CD4-positive, alpha-beta memory T cell (primary cell): ENCODE results near the gene ETV6. TPM values are rescaled to one million over a fixed set of nuclear protein-coding genes. Genes with fewer than 3 reads are reported as not detected.

Experiments used
- CTCF ChIA-PET: fragments of 350-600 bp; sonication (Branson Sonifier 250); formaldehyde crosslinking; loops from one replicate; lab custom pipeline; 2021; ENCODE audit warnings: inconsistent platforms; ENCODE audit not compliant: partially characterized antibody; lab: Charles Lee
- POLR2A ChIA-PET: fragments of 350-600 bp; sonication (Branson Sonifier 250); formaldehyde crosslinking; loops from one replicate; lab custom pipeline; 2021; ENCODE audit not compliant: partially characterized antibody; lab: Charles Lee
- DNase-seq, 5 donors: peaks; one replicate each; pipeline versions ENCODE4 v3.0.0 to v3.0.0-alpha.2; 2020 to 2022; ENCODE audit warnings: mixed read lengths in 1 of 5
- H3K27ac ChIP-seq: one replicate; pipeline ENCODE4 v1.7.0; 2013; ENCODE audit warnings: low read depth, low read length
- H3K27me3 ChIP-seq: 2 replicates; pipeline ENCODE4 v1.7.0; 2013; ENCODE audit warnings: mild to moderate bottlenecking, low read length, moderate library complexity; ENCODE audit not compliant: insufficient read depth
- H3K36me3 ChIP-seq: 2 replicates; pipeline ENCODE4 v1.7.0; 2013; ENCODE audit warnings: mild to moderate bottlenecking, low read length, moderate library complexity; ENCODE audit not compliant: insufficient read depth
- H3K4me1 ChIP-seq: 2 replicates; pipeline ENCODE4 v1.7.0; 2013; ENCODE audit warnings: mild to moderate bottlenecking, low read length, moderate library complexity; ENCODE audit not compliant: insufficient read depth
- H3K4me3 ChIP-seq, 2 donors: one replicate each; pipeline ENCODE4 v1.7.0; 2013; ENCODE audit warnings: low read length in 2 of 2, mild to moderate bottlenecking in 1 of 2
- H3K9me3 ChIP-seq, 2 donors: one replicate each; pipeline ENCODE4 v1.7.0; 2013; ENCODE audit warnings: low read length in 2 of 2, control low read depth in 1 of 2; ENCODE audit not compliant: control insufficient read depth in 1 of 2
- H3K27ac Mint-ChIP-seq, 7 donors: one replicate each; pipeline ENCODE4 v1.8.0; 2020 to 2021; ENCODE audit warnings: mixed read lengths in 7 of 7, mild to moderate bottlenecking in 6 of 7, inconsistent platforms in 3 of 7, moderate library complexity in 3 of 7
- H3K27me3 Mint-ChIP-seq, 2 donors: one replicate each; pipeline ENCODE4 v1.8.0; 2020 to 2021; ENCODE audit warnings: mixed read lengths in 2 of 2
- H3K36me3 Mint-ChIP-seq, 2 donors: one replicate each; pipeline ENCODE4 v1.8.0; 2020 to 2021; ENCODE audit warnings: mixed read lengths in 2 of 2, inconsistent platforms in 1 of 2, mild to moderate bottlenecking in 1 of 2
- H3K4me1 Mint-ChIP-seq, 4 donors: one replicate each; pipeline ENCODE4 v1.8.0; 2020 to 2021; ENCODE audit warnings: mixed read lengths in 4 of 4, mild to moderate bottlenecking in 1 of 4
- H3K4me3 Mint-ChIP-seq, 8 donors: one replicate each; pipeline ENCODE4 v1.8.0; 2020 to 2021; ENCODE audit warnings: mixed read lengths in 8 of 8, mild to moderate bottlenecking in 7 of 8, moderate library complexity in 6 of 8, inconsistent platforms in 3 of 8
- H3K9me3 Mint-ChIP-seq, 8 donors: one replicate each; pipeline ENCODE4 v1.8.0; 2020 to 2021; ENCODE audit warnings: mixed read lengths in 8 of 8, mild to moderate bottlenecking in 5 of 8, inconsistent platforms in 3 of 8, moderate library complexity in 1 of 8
- intact Hi-C: fragments of 100-400 bp; cut with micrococcal nuclease; formaldehyde crosslinking; loops from one replicate; pipeline ENCODE4 v1.15.1; 2023
- polyA plus RNA-seq, 2 donors: library from polyadenylated mRNA; unstranded; fragments of 300-500 nt; fragmentation: Illumina TruSeq; gene quantifications; one replicate each; pipeline ENCODE4 v1.2.3, GENCODE V29; 2021
- total RNA-seq, 2 experiments: library from RNA; stranded (reverse); gene quantifications; one replicate each; pipeline ENCODE4 v1.2.3, GENCODE V29; 2021

ETV6 gene
- total and polyA plus RNA-seq, 4 experiments from 2014 or later, result 3.3 to 43.9 (median 25.7) TPM

DNA sequence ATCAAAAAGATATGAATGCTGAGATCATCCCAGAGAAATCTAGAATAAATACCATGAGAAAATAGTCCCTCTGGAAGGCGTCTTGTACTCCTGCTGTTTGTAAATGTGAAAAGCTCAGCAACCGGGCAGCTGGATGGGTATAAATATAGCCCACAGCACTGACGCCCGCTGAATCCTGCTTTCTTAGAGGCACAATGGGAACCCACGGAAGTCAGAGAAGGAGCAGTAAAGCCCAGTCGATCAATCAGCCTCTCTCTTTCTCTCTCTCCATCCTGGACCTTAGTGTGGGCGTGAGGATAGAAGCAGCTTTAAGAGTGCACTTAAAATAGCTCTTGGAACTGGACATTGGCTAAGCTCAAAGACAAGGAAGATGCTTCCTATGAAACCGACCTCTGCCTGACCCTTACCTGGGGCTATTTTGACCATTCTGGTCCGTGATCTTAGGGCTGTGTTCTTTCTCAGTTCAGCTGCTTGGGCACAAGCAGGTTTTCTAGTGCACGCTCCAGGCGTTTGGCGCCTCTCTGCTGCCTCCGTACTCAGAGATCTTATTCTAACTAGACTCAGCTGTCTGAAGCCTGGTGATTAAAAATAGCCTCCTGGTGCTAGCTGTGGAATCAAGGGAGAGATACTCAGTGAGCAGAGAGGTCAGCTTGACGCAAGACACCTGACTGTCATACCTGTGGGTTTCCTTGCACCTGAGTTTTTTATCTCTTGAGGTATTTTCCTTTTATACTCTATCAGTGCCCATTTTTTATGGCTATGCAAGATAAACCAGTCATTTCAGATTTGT lies 144.6 kb downstream of the ETV6 start:
- Histone ChIP-seq H3K4me3 (no peak overlapping the region), H3K27ac (no peak overlapping the region), H3K36me3 (no peaks in the 10 kb centered on the region), H3K27me3 (no peaks in the 10 kb centered on the region), H3K4me1 (peaks cover 20% of the 10 kb centered on the region), H3K9me3 (no peaks in the 10 kb centered on the region)
- Mint-ChIP-seq H3K27me3 (no peaks in the 10 kb centered on the region), H3K4me1 (peaks cover 43 to 66% (median 55%) of the 10 kb centered on the region in 4 donors), H3K27ac (peak overlapping the region in 3 of 7 donors; percentile 25 to 30 (median 26)), H3K4me3 (no peak overlapping the region), H3K9me3 (no peaks in the 10 kb centered on the region), H3K36me3 (peaks cover 18 to 24% of the 10 kb centered on the region in 2 donors)
- ChIA-PET CTCF (no interaction called here), POLR2A (no interaction called here)
- DNase-seq, result no peak
- intact Hi-C loops, result no loop called here

DNA sequence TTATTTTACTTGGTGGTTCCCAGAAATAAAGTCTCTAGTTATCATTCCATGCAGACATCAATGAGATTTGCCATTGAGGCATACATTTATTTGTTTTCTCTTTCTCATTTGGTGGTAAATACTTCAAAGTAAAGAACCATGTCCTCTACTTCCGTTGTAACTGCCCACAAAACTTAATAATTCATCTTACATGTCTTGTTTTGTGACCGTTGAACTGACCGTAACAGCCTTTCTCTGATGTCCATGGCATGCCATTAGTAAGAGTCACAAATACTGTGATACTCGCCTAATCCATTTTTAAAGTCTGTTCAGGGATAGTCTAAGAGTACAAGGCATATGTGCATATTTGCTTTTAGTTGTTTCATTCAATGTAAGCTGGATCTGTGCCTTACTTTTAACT lies 145.3 kb downstream of the ETV6 start:
- H3K9me3 ChIP-seq, result no peaks in the 10 kb centered on the region
- H3K27ac ChIP-seq, result no peak overlapping the region
- POLR2A ChIA-PET, result no interaction called here
- no peaks in the 10 kb centered on the region for H3K27me3 ChIP-seq
- H3K4me3 Mint-ChIP-seq, result no peak overlapping the region
- peaks cover 27% of the 10 kb centered on the region for H3K4me1 ChIP-seq
- intact Hi-C loops, result no loop called here
- peak overlapping the region in 1 of 7 donors; percentile 26 for H3K27ac Mint-ChIP-seq
- no peaks in the 10 kb centered on the region for H3K36me3 ChIP-seq
- DNase-seq, result no peak
- H3K27me3 Mint-ChIP-seq, result no peaks in the 10 kb centered on the region
- H3K4me3 ChIP-seq, result no peak overlapping the region
- peaks cover 18 to 21% of the 10 kb centered on the region in 2 donors for H3K36me3 Mint-ChIP-seq
- no peaks in the 10 kb centered on the region for H3K9me3 Mint-ChIP-seq
- H3K4me1 Mint-ChIP-seq, result peaks cover 44 to 66% (median 52%) of the 10 kb centered on the region in 4 donors
- CTCF ChIA-PET, result no interaction called here

DNA sequence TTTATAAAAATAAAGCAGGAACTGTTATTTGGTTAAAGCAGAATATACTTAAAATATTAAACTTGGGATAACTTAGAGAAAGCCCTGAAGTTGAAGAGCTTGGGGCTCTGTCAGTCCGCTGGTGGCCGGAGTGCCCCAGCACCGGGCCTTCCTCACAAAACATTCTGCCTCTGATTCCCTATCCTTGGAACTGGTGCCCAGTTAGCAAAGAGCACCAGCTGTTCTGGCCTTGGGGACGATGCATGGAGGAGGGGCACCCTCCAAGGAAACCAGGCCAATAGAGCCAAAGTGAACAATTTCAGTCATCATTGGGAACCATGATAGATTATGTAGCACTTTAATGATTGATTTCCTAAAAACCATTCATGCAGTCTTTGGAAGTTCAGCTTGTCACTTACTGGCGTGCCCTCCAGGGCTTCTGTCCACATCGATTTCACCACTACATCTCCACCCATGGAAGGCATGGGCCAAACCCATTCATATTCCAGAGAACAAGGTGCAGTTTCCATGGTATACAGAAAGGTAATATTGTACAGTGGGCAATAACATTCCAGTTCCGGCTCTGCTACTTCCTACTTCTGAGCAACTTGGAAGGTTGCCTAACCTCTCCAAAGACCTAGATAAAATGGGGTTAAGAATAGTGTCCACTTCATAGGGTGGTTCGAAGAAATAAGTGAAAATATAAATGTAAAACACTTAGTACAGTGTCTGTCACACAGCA lies 145.9 kb downstream of the ETV6 start:
- H3K4me3 ChIP-seq, result no peak overlapping the region
- Mint-ChIP-seq H3K4me1 (peaks cover 44 to 63% (median 52%) of the 10 kb centered on the region in 4 donors), H3K27me3 (no peaks in the 10 kb centered on the region), H3K36me3 (peaks cover 13 to 18% of the 10 kb centered on the region in 2 donors), H3K27ac (peak overlapping the region in 1 of 7 donors; percentile 7), H3K4me3 (peak overlapping the region in 1 of 8 donors; percentile 7), H3K9me3 (no peaks in the 10 kb centered on the region)
- H3K36me3 ChIP-seq, result no peaks in the 10 kb centered on the region
- H3K27ac ChIP-seq, result no peak overlapping the region
- ChIA-PET CTCF (interaction anchor here (0.6 to 0.7 kb wide), 2 partner anchors 29 to 211 kb away, joined by 3 read pairs; no protein-coding TSS in a partner anchor), POLR2A (interaction anchor here (1.1 to 1.2 kb wide), 2 partner anchors 8 to 9 kb away, joined by 4 to 5 read pairs; no protein-coding TSS in a partner anchor)
- no peaks in the 10 kb centered on the region for H3K9me3 ChIP-seq
- intact Hi-C loops, result no loop called here
- H3K4me1 ChIP-seq, result peaks cover 27% of the 10 kb centered on the region
- H3K27me3 ChIP-seq, result no peaks in the 10 kb centered on the region
- no peak for DNase-seq

- Mint-ChIP-seq H3K36me3 (peaks cover 12 to 16% of the 10 kb centered on the region in 2 donors), H3K27me3 (no peaks in the 10 kb centered on the region), H3K27ac (peak overlapping the region in 5 of 7 donors; percentile 7 to 50 (median 26)), H3K4me3 (no peak overlapping the region), H3K9me3 (no peaks in the 10 kb centered on the region), H3K4me1 (peaks cover 45 to 63% (median 54%) of the 10 kb centered on the region in 4 donors)
- Histone ChIP-seq H3K27ac (no peak overlapping the region), H3K4me3 (no peak overlapping the region), H3K27me3 (no peaks in the 10 kb centered on the region), H3K4me1 (peaks cover 27% of the 10 kb centered on the region), H3K9me3 (no peaks in the 10 kb centered on the region), H3K36me3 (no peaks in the 10 kb centered on the region)
- CTCF ChIA-PET, result interaction anchor here (0.6 to 0.7 kb wide), 2 partner anchors 30 to 211 kb away, joined by 3 read pairs; no protein-coding TSS in a partner anchor
- no peak for DNase-seq
- POLR2A ChIA-PET, result interaction anchor here (1.1 to 1.2 kb wide), 2 partner anchors 9 kb away, joined by 4 to 5 read pairs; no protein-coding TSS in a partner anchor
- intact Hi-C loops, result no loop called here
Observed at GRCh38 chr12:11795913-11796459, 146.5 kb downstream of the ETV6 start.

DNA sequence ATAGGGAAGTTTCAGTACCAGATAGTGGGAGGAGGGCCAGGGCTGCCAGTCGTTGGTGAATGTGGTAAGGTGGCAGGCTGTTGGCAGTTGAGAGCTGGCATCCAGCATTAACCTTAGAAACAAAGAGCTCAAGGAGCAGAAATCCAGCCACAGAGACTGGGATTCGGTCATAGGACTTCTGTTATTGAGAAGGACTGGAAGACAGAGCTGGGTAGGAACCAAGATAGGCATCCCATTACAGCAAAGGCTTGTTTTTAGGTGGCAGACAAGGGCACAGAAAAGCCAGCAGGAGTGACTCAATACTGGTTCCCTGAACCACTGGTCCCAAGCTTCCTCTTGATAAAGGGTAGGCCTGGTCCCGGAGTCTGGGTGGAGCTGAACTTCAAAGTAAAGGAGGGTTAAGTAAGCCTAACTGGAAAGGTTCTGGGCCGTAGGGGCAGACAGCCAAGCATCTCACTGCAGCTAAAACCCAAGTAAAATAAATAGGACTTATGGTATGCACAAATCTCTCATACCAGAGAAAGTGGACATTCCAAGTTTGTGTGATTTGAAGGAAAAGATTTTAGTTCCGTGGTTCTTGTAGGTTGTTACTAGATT lies 147.9 kb downstream of the ETV6 start:
- Mint-ChIP-seq H3K4me1 (peaks cover 49 to 69% (median 60%) of the 10 kb centered on the region in 4 donors), H3K9me3 (no peaks in the 10 kb centered on the region), H3K27me3 (no peaks in the 10 kb centered on the region), H3K36me3 (peaks cover 2 to 7% of the 10 kb centered on the region in 2 donors), H3K27ac (peak overlapping the region in 3 of 7 donors; percentile 30 to 65 (median 48)), H3K4me3 (no peak overlapping the region)
- peaks cover 34% of the 10 kb centered on the region for H3K4me1 ChIP-seq
- no peak for DNase-seq
- ChIA-PET POLR2A (no interaction called here), CTCF (no interaction called here)
- H3K36me3 ChIP-seq, result no peaks in the 10 kb centered on the region
- intact Hi-C loops, result no loop called here
- no peaks in the 10 kb centered on the region for H3K9me3 ChIP-seq
- H3K27ac ChIP-seq, result no peak overlapping the region
- no peaks in the 10 kb centered on the region for H3K27me3 ChIP-seq
- H3K4me3 ChIP-seq, result no peak overlapping the region

- no peak overlapping the region for H3K27ac ChIP-seq
- H3K9me3 ChIP-seq, result no peaks in the 10 kb centered on the region
- CTCF ChIA-PET, result no interaction called here
- intact Hi-C loops, result no loop called here
- no peaks in the 10 kb centered on the region for H3K27me3 Mint-ChIP-seq
- no peaks in the 10 kb centered on the region for H3K36me3 ChIP-seq
- peak overlapping the region in 3 of 7 donors; percentile 16 to 84 (median 75) for H3K27ac Mint-ChIP-seq
- POLR2A ChIA-PET, result interaction anchor here (1.1 kb wide), 1 partner anchor 10 kb away, joined by 3 read pairs; no protein-coding TSS in a partner anchor
- H3K9me3 Mint-ChIP-seq, result no peaks in the 10 kb centered on the region
- H3K36me3 Mint-ChIP-seq, result peaks cover 2 to 7% of the 10 kb centered on the region in 2 donors
- peaks cover 34% of the 10 kb centered on the region for H3K4me1 ChIP-seq
- peak overlapping the region in 5 of 8 donors; percentile 9 to 70 (median 21) for H3K4me3 Mint-ChIP-seq
- no peaks in the 10 kb centered on the region for H3K27me3 ChIP-seq
- H3K4me1 Mint-ChIP-seq, result peaks cover 52 to 75% (median 61%) of the 10 kb centered on the region in 4 donors
- no peak overlapping the region for H3K4me3 ChIP-seq
- no peak for DNase-seq
Observed at GRCh38 chr12:11798006-11798708, 148.7 kb downstream of the ETV6 start.
